Activated CD4-positive, CD25-positive, alpha-beta regulatory T cell (primary cell): ENCODE results near the gene PXMP4.
A peak's percentile ranks its signal among the peaks of the same experiment; 100 is the strongest.
"Not testable (repeated sequence)": the region's sequence is repeated elsewhere in the genome, so short reads cannot be mapped to it uniquely, and the experiment has no call there.

Source experiments
- DNase-seq, 4 experiments: peaks; one replicate each; lab custom pipeline; 2025; lab: John Stamatoyannopoulos, UW

The PXMP4 gene

DNA sequence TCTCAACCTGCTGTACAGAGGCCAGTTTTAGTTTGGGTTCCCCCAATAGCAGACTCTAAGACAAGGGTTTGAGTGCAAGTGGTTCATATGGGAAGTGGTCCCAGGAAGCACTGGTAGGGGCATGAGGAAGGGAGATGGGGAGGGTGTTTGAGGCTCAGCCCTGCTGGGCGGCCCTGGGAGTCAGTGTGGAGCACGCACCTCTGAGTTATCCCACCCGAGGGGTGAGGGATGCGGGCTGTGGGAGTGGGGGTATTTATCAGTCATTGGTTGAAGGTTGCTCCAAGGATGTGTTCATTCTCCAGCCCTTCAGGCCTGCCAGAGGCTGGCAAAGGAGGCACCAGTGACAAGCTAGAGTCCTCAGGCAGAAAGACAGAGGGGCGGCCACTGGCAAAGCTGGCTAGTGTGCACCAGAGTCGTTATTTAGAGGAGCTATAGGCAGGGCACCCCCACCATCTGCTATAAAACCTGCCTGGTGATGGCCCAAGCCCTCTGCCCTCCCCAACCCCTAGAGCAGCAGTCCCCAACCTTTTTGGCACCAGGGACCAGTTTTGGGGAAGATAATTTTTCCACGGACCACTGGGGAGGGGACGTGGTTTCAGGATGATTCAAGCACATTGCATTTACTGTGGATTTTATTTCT, 16.5 kb downstream of the PXMP4 start:
- no peak for DNase-seq

DNA sequence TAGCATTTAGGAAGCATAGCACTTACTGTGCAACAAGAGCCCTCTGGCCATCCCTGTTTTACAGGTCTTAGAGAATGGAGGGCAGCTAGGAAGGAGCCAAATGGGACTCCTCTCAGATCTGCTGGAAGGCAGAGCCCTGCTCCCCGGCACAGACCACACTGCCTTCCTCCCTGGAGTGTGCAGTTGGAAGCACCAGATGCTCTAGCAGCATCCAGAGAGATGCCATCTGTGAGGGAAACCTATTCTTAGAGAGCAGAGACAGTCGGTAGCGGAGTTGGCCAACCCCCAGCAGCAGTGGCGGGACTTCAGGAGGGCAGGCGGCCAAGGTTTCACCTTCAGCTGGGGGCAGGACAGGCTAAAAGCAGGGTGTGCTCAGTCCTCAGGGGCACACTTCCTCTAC, 17.2 kb downstream of the PXMP4 start:
- no peak for DNase-seq

DNA sequence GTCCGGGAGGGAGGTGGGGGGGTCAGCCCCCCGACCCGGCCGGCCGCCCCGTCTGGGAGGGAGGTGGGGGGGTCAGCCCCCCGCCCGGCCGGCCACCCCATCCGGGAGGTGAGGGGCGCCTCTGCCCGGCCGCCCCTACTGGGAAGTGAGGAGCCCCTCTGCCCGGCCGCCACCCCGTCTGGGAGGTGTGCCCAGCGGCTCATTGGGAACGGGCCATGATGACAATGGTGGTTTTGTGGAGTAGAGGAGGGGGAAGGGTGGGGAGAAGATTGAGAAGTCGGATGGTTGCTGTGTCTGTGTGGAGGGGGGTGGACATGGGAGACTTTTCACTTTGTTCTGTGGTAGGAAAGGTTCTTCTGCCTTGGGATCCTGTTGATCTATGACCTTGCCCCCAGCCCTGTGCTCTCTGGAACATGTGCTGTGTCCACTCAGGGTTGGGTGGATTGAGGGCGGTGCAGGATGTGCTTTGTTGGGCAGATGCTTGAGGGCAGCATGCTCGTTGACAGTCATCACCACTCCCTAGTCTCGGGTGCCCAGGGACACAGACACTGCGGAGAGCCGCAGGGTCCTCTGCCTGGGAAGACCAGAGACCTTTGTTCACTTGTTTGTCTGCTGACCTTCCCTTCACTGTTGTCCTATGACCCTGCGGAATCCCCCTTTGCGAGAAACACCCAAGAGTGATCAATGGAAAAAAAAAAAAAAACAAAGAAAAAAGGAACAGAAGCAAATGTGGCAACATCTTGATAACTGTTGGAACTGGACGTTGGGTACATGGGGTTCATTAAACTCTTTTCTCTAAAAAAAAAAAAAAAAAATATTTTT, 18.3 kb downstream of the PXMP4 start:
- DNase-seq, result no peak

GRCh38 chr20:33700696-33701441, 19.2 kb downstream of the PXMP4 start:
- not testable (repeated sequence) for DNase-seq

DNA sequence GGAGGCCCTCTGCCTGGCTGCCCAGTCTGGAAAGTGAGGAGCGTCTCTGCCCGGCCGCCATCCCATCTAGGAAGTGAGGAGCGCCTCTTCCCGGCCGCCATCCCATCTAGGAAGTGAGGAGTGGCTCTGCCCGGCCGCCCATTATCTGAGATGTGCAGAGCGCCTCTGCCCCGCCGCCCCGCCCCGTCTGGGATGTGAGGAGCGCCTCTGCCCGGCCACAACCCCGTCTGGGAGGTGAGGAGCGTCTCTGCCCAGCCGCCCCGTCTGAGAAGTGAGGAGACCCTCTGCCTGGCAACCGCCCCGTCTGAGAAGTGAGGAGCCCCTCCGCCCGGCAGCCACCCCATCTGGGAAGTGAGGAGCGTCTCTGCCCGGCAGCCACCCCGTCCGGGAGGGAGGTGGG, 21.1 kb downstream of the PXMP4 start:
- DNase-seq, result not testable (repeated sequence)

DNA sequence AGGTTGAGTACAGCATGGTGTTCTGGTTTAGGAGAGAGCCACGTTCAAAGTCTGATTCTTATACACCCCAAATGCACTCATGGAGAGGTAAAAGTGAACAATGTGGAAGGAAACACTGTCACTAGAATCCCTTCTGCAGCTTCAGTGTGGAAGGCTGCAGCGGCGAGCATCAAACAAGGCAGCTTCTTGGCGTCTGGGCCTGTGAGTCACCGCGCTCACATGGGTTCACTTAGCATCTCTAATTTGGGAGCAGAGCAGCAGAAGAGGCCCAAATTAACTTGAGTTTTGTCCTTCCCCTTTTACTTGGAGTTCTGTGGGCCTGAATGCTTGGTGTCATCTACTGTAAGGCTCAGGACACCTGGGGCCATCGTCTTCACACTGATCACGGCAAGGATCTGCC, 23.0 kb downstream of the PXMP4 start:
- no peak for DNase-seq

- no peak for DNase-seq
Measured at GRCh38 chr20:33696448-33696847, 23.7 kb downstream of the PXMP4 start.

DNA sequence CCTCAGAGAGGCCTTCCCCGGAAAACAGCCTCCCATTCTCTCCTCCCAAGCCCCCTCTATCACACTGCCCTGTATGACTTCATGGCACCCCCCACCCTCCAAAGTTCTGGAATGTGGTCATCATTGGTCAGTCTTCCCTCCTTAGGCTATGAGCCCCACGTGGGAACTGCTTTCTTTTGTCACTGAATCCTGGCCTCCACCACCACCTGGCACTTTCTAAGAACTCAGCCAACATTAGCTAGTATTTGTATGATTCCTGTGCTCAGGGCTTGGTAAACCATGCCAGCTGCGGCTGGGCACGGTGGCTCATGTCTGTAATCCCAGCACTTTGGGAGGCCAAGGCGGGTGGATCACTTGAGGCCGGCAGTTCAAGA, 25.5 kb downstream of the PXMP4 start:
- DNase-seq, result no peak

- DNase-seq, result no peak
Measured at GRCh38 chr20:33693741-33694638, 26.1 kb downstream of the PXMP4 start.

DNA sequence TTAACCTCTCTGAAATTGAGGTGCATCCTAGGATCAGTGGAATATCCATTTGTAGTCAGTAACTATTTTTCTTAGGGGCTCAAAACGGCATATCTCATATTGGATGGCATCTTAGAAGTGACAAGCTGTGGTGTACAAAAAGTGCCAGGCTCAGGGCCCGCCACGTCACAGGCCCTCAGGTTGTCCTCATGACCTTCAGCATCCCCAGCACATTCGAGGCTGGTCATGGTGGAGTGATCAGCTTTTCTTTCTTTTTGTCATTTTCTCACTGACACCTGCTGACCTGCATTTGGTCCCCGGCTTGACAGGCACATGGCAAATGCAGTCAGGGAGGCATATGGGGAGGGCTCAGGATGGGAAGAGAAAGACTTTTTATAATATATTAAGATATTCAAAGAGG, 26.8 kb downstream of the PXMP4 start:
- DNase-seq, result no peak

- DNase-seq, result peak in 1 of 4 experiments; percentile 17
Measured at GRCh38 chr20:33689973-33690372, 30.1 kb downstream of the PXMP4 start.

GRCh38 chr20:33689493-33689892, 30.6 kb downstream of the PXMP4 start:
- no peak for DNase-seq

DNA sequence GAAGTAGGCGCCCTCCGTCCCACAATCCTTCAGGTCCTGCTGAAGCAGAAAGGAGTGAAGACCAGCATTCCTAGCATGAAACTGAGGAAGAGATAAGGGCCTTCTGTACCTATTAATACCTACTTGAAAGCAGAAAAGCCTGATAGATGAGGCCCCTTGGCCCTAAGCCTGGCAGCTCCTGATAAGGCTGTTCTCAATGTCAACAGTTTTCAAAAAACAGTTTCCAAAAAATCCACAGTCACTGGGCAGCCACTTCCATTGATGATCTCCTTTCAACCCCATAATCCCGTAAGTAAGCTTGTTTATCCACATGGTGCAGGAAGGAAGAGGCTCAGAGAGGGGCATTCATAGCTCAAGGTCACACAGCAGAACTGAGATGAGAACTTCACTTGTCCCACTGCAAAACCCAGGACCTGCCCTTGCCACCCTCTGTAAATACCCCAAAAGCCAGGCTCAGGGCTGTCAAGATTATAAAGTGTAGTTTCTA, 31.1 kb downstream of the PXMP4 start:
- DNase-seq, result no peak

- no peak for DNase-seq
Measured at GRCh38 chr20:33687993-33688937, 31.8 kb downstream of the PXMP4 start.

DNA sequence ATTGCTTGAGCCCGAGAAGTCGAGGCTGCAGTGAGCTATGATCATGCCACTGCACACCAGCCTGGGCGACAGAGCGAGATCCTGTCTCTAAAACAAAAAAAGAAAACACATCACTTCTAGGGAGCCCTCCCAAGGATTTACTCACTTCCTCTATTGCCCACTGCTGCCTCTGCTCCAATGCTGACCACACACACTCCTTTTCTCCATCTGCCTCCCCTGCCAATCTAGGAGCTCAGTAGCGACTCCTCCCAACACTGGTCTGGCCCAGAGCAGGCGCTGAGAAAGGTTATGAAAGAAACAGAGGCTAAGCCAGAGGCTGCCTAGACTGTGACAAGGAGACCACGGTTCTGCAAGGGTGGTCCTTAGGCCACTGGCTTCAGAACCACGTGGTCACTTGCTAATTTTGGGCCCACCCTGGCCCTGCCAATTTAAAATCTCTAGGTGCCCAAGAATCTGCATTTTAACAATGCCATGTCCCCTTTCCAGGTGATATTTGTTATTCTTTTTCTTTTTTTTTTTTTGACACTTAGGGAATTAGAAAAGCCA, 32.7 kb downstream of the PXMP4 start:
- DNase-seq, result no peak

DNA sequence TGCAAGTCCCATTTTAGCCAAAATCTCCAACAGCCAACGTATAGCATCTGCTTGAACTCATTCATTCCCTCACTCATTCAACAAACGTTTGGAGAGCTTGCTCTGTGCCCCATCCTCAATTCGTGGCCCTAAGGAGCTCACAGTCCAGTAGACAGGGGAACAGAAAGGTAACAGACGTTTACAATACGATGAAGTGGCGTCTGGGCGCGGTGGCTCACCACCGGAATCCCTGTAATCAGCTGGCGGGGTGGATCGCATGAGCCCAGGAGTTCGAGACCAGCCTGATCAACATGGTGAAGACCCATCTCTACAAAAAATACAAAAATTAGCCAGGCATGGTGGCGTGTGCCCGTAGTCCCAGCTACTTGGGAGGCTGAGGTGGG, 33.1 kb downstream of the PXMP4 start:
- no peak for DNase-seq

- peak; percentile 91 to 93 (median 92) for DNase-seq
Measured at GRCh38 chr20:33686100-33686983, 33.8 kb downstream of the PXMP4 start, which contains the start of gene E2F1. E2F1 (minus strand) TSS chr20:33686385; CDS start chr20:33686264, 121 bp downstream.

GRCh38 chr20:33685328-33686099, 34.6 kb downstream of the PXMP4 start:
- no peak for DNase-seq
